Adipocyte (in vitro differentiated cells): ENCODE data around the gene WNT7A.

ENCODE experiments used
- DNase-seq: peaks from one replicate; pipeline ENCODE4 v3.0.0-alpha.2; 2015; ENCODE audit warnings: low read depth
- H3K27me3 ChIP-seq: replicated peaks from 2 replicates; pipeline ENCODE4 v1.7.0; 2013; ENCODE audit warnings: mild to moderate bottlenecking, low read length, moderate library complexity; ENCODE audit not compliant: control insufficient read depth, insufficient read depth
- H3K36me3 ChIP-seq: 2 replicates; pipeline ENCODE4 v1.7.0; 2013; ENCODE audit warnings: low read length, mild to moderate bottlenecking, moderate library complexity; ENCODE audit not compliant: control insufficient read depth, insufficient read depth, severe bottlenecking
- H3K4me1 ChIP-seq: 2 replicates; pipeline ENCODE4 v1.7.0; 2013; ENCODE audit warnings: mild to moderate bottlenecking, low read length, moderate library complexity; ENCODE audit not compliant: control insufficient read depth, insufficient read depth
- H3K4me3 ChIP-seq: 2 replicates; pipeline ENCODE4 v1.7.0; 2013; ENCODE audit warnings: mild to moderate bottlenecking, low read length, moderate library complexity
- H3K9ac ChIP-seq: 2 replicates; pipeline ENCODE4 v1.7.0; 2013; ENCODE audit warnings: mild to moderate bottlenecking, low read length, moderate library complexity
- H3K9me3 ChIP-seq: 2 replicates; pipeline ENCODE4 v1.7.0; 2013; ENCODE audit warnings: mild to moderate bottlenecking, low read length, moderate library complexity; ENCODE audit not compliant: control insufficient read depth

Gene WNT7A

DNA sequence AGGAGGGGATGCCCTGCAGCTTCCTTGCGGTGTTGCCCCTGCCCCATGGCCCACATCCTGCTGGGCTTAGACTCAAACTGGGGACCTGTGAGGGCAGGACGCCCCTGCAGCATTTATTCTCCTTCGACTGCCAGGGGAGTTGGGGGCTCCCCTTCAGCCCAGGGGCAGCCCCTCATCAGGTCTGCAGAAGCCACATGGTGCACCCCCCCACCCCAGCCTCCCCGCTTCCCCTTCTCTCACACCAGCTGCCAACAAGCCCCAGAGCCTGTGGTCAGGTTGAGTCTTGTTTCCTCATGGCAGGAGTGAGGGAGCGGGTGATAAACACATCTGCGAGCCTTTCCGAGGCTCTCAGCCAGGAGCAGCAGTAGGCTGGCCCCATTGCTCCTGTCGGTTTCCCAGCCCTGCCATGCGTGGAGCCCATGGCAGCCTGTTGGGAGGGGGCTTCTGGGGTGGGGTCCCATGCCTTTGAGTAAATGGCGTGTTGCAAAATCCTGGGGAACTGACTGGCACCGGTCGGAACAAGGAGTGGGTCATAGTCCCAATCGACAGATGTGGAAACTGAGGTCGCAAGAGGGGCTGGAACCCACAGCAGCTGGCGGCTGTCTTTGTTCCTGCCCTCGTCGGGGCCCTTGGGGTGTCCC lies 27.8 kb downstream of the WNT7A start:
- H3K9me3 ChIP-seq: no peaks in the 10 kb centered on the region
- no peak for DNase-seq
- no peaks in the 10 kb centered on the region for H3K36me3 ChIP-seq
- peaks cover 10% of the 10 kb centered on the region for H3K27me3 ChIP-seq
- no peaks in the 10 kb centered on the region for H3K4me1 ChIP-seq
- H3K9ac ChIP-seq: no peak overlapping the region
- H3K4me3 ChIP-seq: no peak overlapping the region

DNA sequence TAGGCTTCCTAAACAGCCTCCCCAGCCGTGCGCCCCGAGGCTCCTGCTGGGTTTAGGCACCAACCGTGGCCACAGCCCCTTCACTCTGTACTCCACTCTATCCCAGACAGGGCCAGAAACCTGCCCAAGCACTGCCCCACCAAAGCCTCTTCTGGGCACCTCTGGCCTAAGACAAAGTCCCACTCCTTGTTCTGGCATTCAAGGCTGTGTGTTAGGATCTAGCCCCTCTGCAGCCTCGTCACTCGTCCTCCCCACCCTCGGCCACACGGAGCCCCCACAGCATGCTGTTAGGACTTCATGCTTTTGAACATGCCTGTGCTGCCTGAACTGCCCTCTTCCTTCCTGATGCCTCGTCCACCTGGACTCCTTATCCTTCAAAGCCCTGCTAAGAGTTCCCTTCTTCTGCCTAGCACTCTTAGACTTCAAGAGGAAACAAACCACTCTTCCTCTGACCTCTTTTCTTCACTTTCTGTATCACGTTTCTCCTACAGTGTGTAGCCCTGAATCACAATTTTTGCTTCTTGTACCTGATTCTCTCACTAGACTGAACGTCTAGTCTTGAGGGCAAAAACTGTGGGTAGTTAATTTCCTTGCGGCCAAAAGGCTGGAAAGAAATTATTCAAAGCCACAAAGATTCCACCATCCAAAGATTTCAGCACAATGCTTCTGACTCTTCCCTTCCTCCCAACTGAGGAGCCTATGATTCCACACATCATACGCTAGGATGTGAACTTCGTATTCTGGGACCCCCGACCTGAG lies 28.6 kb downstream of the WNT7A start:
- H3K9me3 ChIP-seq: no peaks in the 10 kb centered on the region
- H3K36me3 ChIP-seq: no peaks in the 10 kb centered on the region
- H3K4me3 ChIP-seq: no peak overlapping the region
- H3K9ac ChIP-seq: no peak overlapping the region
- H3K27me3 ChIP-seq: peaks cover 10% of the 10 kb centered on the region
- H3K4me1 ChIP-seq: no peaks in the 10 kb centered on the region
- no peak for DNase-seq

DNA sequence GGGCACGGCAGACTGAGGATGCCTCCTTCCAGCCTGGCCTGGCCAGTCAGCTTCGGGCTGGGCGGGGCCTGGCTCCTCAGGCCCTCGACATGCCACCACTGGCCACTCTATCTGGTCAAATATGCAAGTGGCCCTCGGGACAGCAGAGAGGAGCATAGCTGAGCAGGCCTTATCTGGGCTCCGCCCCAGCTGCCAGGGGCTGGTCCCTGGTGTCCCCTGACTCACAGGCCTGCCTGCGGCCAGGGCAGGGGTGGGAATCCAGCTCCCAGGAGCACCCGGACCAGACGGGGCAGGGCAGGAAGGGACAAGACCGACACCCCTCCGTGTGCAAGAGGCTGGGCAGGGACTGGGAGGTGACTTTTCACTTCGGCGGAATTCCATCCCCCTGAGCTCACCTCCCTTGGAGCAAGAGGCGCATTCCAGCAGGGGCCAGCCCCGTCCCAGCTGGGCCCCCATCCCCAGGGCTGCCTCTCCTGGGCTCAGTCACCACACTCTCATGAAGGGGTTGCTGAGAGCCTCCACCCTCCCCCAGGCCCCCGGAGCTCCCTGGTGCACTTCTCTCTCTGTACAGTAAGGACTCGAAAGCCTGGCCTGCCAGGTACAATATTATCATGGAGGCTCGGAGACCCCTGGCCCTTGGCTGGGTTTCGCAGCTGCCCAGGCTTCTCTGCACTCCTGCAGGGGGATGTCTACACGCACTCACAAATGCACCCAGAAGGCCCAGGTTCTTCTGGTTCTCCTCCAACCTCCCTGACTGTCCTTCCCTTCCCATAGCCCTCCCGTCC lies 29.5 kb downstream of the WNT7A start:
- H3K4me1 ChIP-seq: no peaks in the 10 kb centered on the region
- H3K9me3 ChIP-seq: no peaks in the 10 kb centered on the region
- H3K9ac ChIP-seq: no peak overlapping the region
- H3K27me3 ChIP-seq: peaks cover 10% of the 10 kb centered on the region
- H3K36me3 ChIP-seq: no peaks in the 10 kb centered on the region
- H3K4me3 ChIP-seq: no peak overlapping the region
- DNase-seq: no peak

DNA sequence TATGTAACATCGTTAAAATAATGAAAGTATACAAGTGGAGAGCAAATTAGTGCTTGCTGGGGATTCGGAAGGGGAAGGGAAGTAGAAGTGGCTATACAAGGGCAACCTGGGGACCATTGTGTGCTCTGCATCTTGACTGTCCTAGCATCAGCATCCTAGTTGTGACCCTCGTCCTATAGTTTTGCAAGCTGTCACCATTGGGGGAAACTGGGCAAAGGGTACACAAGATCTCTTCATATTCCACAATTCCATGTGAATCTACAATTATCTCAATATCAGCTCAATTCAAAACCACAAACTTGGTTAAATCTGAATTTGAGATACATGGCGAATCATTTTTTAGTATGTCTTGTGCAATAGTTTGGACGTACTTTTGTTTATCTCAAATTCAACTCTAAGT lies 30.9 kb downstream of the WNT7A start:
- H3K9me3 ChIP-seq: no peaks in the 10 kb centered on the region
- no peak overlapping the region for H3K9ac ChIP-seq
- no peak overlapping the region for H3K4me3 ChIP-seq
- H3K27me3 ChIP-seq: peaks cover 16% of the 10 kb centered on the region
- H3K4me1 ChIP-seq: no peaks in the 10 kb centered on the region
- H3K36me3 ChIP-seq: no peaks in the 10 kb centered on the region
- no peak for DNase-seq

DNA sequence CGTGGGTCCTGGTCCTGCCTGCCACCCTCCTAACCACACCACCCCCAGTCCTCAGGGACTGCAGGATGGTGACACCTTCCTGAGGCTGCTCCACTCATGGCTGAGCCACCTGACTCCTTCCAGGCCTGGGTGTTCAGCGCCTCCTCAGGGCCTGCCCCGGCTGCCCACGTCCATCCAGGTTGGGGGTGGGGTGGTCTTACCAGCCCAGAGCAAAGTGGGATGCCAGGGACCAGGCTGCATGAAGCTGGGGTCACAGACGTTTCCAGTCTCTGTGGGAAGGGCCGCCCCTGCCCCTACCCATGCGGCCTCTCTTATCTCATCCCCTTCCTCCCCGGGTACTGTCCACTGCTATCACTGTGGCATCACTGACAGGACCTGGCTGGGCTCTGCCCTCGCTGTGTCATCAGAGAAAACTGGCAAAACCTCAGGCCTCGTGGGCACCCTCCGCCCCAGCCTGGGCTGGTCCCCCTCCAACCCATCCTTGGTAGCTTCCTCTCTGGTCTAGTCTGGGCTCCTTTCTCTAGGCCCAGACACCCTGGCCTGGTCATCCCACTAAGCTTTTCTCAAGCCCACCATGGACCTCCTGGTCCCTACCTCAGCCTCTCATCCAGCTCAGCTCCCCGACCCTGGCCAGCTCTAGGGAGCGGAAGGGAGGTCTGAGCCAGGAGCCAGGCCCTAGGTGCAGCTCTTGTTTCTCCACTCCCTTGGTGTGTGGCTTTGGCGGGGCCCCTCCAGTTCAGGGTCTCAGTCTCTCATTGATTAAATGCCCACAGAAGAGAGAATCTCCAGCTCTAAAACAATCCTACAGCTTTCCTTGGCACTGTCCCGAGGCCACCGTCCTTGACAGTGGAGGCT lies 32.9 kb downstream of the WNT7A start:
- Histone ChIP-seq H3K9ac (no peak overlapping the region), H3K36me3 (no peaks in the 10 kb centered on the region), H3K27me3 (peaks cover 22% of the 10 kb centered on the region), H3K4me3 (no peak overlapping the region), H3K9me3 (no peaks in the 10 kb centered on the region), H3K4me1 (no peaks in the 10 kb centered on the region)
- no peak for DNase-seq

DNA sequence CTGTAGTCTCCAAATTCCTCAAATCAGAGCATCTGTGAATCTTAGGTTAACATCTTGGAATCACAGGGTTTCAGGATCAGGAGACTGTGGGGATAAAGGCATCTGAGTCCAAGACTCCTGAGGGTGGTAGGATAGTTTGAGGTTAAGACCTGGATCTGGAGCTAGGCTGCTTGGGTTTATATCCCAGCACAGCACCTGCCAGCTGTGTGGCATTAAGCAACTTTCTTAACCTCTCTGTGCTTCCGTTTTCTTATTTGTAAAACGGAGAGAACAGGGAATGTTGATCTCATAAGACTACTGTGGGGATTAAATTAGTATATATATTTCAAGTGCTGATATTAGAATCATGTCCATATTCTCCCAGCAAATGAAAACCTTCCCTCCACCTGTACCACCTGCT lies 33.6 kb downstream of the WNT7A start:
- peaks cover 18% of the 10 kb centered on the region for H3K27me3 ChIP-seq
- H3K4me1 ChIP-seq: no peaks in the 10 kb centered on the region
- no peaks in the 10 kb centered on the region for H3K9me3 ChIP-seq
- H3K9ac ChIP-seq: no peak overlapping the region
- no peaks in the 10 kb centered on the region for H3K36me3 ChIP-seq
- no peak for DNase-seq
- no peak overlapping the region for H3K4me3 ChIP-seq

DNA sequence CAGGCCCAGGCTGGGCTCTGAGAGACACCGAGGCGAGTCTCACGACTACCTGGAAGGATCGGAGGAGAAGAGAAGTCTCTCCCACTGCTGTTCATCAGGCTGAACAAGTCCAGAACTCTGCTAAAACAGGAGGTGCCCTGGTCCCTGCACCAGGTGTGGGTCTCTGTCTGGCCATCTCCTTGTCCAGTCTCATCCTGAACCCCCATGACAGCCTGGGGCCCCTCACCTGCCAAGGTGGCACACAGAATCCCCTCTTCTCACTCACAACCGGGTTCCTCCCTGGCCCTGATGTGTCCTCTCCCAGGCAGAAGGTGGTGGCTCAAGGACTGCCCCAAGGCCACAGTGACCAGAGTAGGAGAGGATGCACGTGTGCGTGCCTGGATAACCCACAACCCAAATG lies 34.1 kb downstream of the WNT7A start:
- Histone ChIP-seq H3K36me3 (no peaks in the 10 kb centered on the region), H3K9me3 (no peaks in the 10 kb centered on the region)

DNA sequence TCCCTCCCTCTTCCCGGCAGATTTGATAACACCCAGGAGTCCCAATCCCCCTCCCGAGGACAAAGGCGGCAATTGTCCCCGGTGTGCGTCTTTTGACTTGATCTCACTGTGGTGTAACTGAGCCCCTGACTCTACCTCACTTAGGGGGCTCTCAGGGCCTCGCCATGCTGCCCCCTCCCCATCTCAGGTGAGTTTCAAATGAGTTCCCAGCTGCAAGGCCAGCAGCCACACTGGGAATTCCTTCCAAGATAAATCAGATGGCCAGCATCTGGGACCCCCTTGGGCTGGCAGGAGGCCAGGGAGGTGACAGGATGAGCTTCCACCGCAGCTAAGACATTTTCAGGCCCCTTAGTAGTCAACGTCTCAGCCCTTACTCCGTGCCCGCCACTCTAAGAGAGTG lies 35.0 kb downstream of the WNT7A start:
- Histone ChIP-seq H3K36me3 (no peaks in the 10 kb centered on the region), H3K4me3 (no peak overlapping the region), H3K9ac (no peak overlapping the region), H3K27me3 (peaks cover 18% of the 10 kb centered on the region), H3K4me1 (no peaks in the 10 kb centered on the region), H3K9me3 (no peaks in the 10 kb centered on the region)
- DNase-seq: no peak

More for the DNA sequence above, 34.1 kb downstream of the WNT7A start:
- no peaks in the 10 kb centered on the region for H3K4me1 ChIP-seq
- peaks cover 18% of the 10 kb centered on the region for H3K27me3 ChIP-seq
- no peak for DNase-seq
- no peak overlapping the region for H3K4me3 ChIP-seq
- H3K9ac ChIP-seq: no peak overlapping the region

DNA sequence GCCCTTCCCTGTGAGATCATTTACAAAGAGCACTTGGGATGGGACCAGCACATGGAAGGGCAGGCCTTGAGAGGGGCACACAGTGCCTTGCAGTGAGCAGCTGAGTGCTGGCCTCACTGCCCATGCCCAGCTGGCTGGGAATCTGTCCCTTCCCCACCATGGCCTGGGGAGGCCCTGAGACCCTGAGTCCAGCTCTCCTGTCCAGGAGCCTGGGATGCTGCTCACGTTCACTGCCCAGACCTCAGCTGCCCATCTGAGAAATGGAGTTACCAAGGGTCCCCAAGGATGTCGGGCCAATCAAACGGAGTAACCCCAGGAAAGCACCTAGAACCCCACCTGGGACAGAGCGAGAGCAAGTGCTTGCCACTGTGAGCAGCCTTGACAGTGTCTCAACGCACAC lies 35.6 kb downstream of the WNT7A start:
- no peaks in the 10 kb centered on the region for H3K4me1 ChIP-seq
- no peak for DNase-seq
- H3K9ac ChIP-seq: no peak overlapping the region
- no peak overlapping the region for H3K4me3 ChIP-seq
- no peaks in the 10 kb centered on the region for H3K9me3 ChIP-seq
- peaks cover 18% of the 10 kb centered on the region for H3K27me3 ChIP-seq
- H3K36me3 ChIP-seq: no peaks in the 10 kb centered on the region

DNA sequence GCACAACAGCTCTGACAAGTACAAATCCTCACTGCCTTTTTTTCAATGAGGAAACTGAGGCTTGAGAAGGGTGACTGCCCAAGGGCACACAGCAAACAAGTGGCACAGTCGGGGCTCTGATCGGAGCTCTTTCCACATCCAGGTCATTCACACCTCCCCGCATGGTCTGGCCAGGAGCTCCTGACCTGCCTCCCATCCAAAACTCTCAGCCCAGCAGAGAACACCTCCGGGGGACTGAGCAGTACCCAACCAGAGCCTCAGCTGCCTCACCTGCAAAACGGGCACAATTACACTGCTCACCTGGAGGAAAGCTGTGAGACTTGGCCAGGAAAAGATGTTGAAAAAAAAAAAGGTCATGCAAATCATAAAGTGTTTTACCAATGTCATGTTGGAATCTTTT lies 36.5 kb downstream of the WNT7A start:
- Histone ChIP-seq H3K27me3 (peaks cover 18% of the 10 kb centered on the region), H3K36me3 (no peaks in the 10 kb centered on the region), H3K4me3 (no peak overlapping the region), H3K9ac (no peak overlapping the region), H3K9me3 (no peaks in the 10 kb centered on the region), H3K4me1 (no peaks in the 10 kb centered on the region)
- DNase-seq: no peak

DNA sequence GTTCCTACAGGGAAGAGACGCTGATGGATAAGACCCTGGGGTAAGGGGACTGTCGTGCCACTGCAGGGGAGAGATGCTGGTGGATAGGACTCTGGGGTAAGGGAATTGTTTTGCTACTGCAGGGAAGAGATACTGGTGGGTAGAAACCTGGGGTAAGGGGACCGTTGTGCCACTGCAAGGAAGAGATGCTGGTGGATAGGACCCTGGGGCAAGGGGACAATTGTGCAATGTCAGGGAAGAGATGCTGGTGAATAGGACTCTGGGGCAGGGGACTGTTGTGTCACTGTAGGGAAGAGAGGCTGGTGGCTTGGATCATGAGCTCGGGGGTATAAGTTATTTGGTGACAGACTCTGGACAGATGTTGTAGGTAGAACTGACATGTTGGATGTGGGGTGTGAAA lies 37.6 kb downstream of the WNT7A start:
- H3K9ac ChIP-seq: no peak overlapping the region
- H3K9me3 ChIP-seq: no peaks in the 10 kb centered on the region
- H3K4me1 ChIP-seq: no peaks in the 10 kb centered on the region
- H3K36me3 ChIP-seq: no peaks in the 10 kb centered on the region
- no peak overlapping the region for H3K4me3 ChIP-seq
- no peak for DNase-seq
- H3K27me3 ChIP-seq: peaks cover 26% of the 10 kb centered on the region
